ENCODE data around the gene CKMT2. TPM values are rescaled to one million over a fixed set of nuclear protein-coding genes. Genes with fewer than 3 reads are reported as not detected.
"Not testable (repeated sequence)": the region's sequence is repeated elsewhere in the genome, so short reads cannot be mapped to it uniquely, and the experiment has no call there.

The CKMT2 gene
- polyA plus RNA-seq, 4 donors: 6.2 to 11.1 (median 7.9) TPM

DNA sequence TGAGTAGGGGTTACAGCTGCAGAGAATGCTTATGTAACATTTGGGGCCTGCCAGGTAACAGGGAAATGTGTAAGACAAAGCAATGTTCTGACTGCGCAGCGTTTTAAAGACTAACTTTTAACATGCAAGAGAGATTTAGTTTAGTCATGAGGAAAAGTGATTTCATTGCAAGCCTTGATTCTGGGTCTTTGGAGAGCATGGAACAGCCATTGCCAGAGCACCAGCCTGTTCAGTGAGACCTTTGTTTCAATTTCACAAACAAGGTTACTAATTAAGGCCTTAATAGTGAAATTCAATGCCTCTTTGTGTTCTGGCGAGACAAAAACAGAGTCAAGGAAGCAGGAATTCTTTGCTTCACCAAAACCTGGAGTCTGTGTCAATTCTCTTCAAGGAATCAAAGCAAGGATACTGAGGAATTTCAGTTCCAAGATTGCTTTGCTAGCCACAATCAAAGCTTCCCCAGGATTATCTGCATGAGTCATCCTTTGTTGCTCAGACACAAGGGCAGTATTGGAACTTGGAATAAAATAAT, 14.4 kb downstream of the CKMT2 start:
- DNase-seq (ENCODE audit: low read depth in 4 of 4, low spot score in 2 of 4): no peak

DNA sequence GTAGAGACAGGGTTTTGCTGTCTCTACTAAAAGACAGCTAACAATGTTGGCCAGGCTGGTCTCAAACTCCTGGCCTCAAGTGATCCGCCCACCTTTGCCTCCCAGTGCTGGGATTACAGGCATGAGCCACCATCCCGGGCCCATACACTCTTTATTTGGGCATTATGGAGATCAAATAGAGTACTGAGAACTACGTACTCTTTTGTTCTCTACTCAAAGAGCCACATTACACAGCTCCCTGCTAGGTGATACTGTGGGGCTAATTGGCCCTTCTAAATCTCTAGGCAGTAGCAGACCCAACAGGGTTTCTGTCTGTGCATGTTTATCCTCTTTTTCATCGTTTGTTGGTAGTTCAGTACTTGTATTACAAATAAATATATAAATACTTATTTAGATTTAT, 16.1 kb downstream of the CKMT2 start:
- no peak for DNase-seq (ENCODE audit: low read depth in 4 of 4, low spot score in 2 of 4)

DNA sequence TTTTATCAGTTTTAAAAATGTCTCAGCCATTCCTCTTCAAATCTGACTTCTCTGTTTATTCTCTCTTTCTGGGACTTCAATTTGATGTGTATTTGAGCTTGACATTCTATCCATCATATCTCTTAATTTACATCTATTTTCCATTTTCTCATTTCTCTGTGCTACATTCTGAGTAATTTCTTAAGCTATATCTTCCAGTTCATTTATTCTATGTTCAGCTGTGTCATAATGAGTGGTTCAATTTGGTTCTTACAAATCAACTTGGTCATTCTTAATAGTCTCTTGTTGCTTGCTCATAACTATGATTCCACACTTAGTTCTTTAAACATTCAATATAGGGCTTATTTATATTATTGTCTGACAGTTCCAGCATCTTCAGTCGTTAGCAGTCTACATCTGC, 16.9 kb downstream of the CKMT2 start:
- DNase-seq (ENCODE audit: low read depth in 4 of 4, low spot score in 2 of 4): no peak

DNA sequence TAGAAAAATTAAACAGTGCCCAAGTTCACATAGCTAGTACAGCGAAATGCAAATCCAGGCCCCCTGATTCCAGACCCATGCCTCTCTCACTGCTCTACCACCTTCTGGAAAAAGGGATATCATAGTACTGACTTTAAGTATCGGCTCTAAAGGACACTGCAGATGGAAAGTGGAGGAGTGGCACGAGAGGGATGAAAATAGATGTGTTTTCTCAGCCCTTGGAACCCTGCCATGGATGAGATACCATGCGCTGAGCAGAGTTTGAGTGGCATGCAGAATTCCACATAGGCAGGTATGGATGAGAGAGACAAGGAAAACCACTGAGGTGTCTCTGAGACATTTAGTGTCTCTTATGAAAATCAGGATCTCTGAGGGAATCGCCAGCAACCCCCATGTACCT, 18.8 kb downstream of the CKMT2 start:
- no peak for DNase-seq (ENCODE audit: low read depth in 4 of 4, low spot score in 2 of 4)

DNA sequence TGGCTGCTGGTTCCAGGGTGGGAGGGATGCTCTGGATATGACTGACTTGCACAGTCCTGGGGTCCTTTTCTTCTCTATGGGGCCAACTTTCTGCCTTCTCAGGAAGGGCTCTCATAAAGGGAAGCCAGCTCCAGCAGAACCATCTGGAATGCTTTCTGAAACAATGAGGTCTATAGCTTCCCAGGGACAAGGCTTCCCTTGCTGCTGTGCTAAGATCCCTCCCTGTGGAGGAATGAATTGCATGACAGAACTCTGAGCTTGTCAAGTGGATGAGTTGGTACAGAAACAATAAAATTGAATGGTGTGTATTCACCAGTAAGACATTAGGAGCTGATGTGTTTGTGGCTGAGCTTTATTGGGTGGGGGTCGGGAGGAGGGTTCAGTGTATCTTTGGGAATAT, 19.8 kb downstream of the CKMT2 start:
- DNase-seq (ENCODE audit: low read depth in 4 of 4, low spot score in 2 of 4): no peak

DNA sequence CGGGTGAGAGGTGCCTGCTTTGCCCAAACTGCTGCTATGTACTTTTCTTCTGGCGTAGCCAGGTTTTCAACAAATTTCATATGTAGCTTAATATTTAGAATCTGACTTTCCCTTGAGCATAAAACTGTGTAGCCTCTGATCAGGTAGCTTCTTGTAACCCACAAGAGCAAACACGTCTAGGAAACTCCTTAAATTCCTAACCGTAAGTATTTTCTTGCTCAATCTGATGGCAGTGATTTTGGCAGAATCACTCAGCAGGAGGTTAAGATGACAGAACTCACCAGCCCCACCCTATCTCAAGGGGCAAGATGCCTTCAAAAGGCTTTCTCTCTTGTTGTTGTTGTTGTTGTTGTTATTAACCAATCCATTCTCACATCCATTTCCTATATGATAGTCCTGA, 20.8 kb downstream of the CKMT2 start:
- no peak for DNase-seq (ENCODE audit: low read depth in 4 of 4, low spot score in 2 of 4)

DNA sequence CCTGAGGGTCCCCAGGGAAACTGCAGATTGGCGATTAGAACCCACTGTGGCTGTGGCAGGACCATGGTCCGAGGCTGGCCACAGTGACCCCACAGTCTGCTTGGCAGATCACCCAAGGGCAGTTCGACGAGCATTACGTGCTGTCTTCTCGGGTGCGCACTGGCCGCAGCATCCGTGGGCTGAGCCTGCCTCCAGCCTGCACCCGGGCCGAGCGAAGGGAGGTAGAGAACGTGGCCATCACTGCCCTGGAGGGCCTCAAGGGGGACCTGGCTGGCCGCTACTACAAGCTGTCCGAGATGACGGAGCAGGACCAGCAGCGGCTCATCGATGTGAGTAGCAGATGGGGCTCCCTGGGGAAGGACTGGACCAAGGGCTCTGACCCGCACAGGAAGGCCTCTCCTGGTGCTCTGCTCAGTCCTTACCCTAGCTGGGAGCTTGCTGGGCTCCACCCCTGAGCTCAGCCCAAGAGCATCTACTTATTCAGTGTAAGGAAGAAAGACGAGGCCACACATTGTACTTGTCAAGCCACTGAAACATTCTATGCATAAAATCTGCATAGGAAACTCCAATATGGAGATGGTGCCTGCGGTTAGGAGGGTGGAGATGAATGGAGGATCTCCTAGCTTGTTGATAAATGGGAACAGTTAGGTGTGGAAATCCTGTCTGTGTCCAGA, 21.9 kb downstream of the CKMT2 start:
- DNase-seq (ENCODE audit: low read depth in 4 of 4, low spot score in 2 of 4): no peak

DNA sequence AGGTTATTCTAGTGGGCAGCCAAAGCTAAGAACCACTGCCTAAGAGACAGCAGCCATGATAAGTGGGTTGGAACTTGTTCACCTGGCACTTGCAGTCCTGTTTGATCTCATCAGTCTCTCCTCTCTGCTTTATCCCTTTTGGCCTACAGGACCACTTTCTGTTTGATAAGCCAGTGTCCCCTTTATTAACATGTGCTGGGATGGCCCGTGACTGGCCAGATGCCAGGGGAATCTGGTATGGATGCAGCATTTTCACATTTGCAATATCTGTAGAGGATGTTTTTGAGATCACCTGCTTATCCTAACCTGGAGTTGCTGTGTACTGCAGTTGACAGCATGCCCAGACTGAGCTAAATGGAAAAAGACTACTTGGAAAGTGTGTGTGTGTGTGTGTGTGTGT, 23.6 kb downstream of the CKMT2 start:
- no peak for DNase-seq (ENCODE audit: low read depth in 4 of 4, low spot score in 2 of 4)

DNA sequence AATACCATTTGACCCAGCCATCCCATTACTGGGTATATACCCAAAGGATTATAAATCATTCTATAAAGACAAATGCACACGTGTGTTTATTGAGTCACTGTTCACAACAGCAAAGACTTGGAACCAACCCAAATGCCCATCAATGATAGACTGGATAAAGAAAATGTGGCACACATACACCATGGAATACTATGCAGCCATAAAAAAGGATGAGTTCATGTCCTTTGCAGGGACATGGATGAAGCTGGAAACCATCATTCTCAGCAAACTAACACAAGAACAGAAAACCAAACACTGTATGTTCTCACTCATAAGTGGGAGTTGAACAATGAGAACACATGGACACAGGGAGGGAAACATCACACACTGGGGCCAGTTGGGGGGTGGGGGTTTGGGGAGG, 29.7 kb downstream of the CKMT2 start:
- DNase-seq (ENCODE audit: low read depth in 4 of 4, low spot score in 2 of 4): not testable (repeated sequence)

DNA sequence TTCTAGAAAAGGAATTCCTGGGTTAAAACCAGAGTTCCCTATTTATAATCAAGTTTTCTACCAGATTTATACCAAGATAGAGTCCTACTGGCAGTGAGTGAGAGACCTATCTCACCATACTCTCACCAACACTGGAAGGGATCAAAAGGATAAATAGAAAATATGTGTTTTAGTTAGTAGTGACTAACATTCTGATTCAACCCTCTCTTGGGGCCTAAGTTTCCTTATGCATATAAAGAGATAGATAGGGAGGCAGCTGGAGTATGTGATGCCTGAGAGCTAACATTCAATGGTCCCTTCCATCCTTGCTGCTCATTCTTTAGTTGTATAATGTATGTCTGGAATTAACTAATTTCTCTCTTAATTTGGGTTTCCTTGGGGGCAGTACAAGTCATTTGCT, 32.0 kb downstream of the CKMT2 start:
- DNase-seq (ENCODE audit: low read depth in 4 of 4, low spot score in 2 of 4): no peak

DNA sequence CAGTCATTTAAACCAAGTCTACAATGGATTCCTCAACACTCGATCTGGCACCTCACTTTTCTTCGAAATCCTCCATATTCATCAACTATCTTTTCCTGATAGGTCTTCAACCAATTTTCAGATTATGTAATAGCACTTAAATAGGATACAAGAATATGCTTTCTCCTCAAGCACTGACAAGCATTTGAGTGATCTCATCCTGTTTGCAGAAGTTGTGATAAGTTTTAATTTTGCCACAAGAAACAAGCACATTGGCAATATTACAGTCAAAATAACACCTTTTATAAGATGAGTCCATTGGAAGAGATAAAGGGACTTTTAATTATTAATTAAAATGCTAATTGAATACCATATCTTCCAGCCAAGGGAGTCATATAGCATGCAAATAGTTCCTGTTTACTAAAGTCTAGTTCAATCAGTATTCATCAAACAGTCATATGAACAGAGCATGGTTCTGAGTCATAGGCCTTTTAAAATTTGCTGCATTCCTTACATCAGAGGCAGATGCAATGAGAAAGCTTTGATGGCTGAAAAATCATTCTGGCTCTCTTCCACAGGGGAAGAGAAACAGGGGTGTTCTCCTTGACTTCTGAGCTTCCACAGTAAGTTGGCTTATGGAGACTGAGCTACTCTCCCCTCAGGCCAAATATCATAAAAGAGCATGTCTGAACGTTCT, 35.5 kb downstream of the CKMT2 start:
- no peak for DNase-seq (ENCODE audit: low read depth in 4 of 4, low spot score in 2 of 4)

DNA sequence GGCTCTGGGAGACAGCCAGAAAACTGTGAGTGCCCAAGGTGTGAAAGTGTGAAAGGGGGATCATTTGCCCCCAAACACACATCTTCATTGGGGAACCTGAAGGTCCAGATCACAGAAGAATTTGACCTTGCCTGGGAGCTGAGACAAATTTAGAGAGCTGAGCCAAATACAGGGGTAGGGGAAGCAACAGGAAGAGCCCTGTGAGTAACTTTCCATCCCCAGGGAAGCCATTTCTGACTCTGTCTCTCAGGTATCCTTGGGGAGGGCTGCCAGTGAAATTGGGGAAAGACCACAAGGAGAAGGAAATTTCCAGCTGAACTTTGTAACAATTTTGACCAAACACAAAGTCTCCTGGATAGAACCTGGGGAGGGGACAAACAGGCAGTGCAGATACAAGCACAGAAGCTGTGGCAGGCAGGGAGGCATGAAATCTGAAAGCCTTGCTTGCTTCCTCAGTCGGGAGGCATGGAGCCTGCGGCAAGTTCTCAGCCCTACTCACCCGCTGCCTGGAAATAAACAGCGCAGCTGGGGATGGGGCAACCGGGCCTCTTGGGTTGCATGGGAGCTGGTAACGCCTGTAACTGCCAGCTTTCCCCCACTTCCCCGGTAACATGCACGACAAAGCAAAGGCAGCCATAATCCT, 36.8 kb downstream of the CKMT2 start:
- no peak for DNase-seq (ENCODE audit: low read depth in 4 of 4, low spot score in 2 of 4)

DNA sequence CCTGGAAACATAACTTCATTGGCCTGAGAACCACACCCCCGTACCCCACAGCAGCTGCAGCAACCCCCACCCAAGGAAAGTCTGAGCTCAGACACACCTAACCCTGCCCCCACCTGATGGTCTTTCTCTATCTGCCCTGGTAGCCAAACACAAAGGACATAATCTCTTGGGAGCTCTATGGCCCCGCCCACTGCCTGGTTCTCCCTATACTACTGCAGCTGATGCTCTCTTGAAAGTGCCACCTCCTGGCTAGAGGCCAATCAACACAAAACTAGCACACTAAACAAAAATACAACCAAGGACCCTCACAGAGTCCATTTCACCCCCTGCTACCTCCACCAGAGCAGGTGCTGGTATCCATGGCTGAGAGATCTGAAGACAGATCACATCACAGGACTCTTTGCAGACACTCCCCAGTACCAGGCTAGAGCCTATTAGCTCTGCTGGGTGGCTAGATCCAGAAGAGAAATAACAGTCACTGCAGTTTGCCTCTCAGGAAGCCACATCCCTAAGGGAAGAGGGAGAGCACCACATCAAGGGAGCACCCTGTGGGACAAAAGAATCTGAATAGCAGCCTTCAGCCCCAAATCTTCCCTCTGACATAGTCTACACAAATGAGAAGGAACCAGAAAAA, 37.4 kb downstream of the CKMT2 start:
- not testable (repeated sequence) for DNase-seq (ENCODE audit: low read depth in 4 of 4, low spot score in 2 of 4)

DNA sequence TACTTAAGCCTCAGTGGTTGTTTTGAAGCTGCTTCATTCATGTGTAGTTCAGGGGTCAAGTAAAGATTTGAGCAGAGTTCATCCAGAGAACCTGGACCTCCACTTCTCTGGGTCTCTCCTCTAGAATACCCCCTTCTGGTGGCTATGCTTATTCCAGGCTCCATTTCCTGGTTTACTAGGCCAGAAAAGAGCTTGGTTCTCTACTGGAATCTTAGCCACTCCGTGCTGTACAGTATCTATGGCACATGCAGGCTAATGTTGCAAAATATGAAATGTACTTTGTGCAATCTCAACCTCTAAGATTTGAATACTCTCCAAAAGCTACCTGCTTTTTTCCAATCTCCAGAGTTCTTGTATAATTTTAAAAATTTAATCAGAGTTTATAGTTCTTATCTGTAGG, 50.9 kb downstream of the CKMT2 start:
- DNase-seq (ENCODE audit: low read depth in 4 of 4, low spot score in 2 of 4): no peak

DNA sequence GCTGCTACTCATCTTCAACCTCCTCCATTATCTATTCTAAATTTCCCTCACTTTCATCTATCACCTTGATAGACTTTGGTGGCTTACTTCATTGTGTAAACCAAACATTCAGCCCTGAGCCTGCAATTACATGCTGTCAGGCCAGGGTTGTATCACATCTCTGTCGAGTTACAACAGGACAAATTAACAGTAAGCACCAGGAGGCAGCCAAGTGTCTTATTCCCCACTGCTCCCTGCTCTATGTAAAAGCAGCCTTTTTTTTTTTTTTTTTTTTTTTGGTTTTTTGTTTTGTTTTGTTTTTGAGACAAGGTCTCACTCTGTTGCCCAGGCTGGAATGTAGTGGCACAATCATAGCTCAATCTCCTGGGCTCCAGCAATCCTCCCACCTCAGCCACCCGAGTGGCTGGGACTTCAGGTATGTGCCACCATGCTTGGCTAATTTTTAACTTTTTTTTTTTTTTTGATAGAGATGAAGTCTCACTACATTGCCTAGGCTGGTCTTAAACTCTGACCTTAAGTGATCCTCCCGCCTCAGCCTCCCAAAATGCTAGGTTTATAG, 53.0 kb downstream of the CKMT2 start:
- DNase-seq (ENCODE audit: low read depth in 4 of 4, low spot score in 2 of 4): no peak

DNA sequence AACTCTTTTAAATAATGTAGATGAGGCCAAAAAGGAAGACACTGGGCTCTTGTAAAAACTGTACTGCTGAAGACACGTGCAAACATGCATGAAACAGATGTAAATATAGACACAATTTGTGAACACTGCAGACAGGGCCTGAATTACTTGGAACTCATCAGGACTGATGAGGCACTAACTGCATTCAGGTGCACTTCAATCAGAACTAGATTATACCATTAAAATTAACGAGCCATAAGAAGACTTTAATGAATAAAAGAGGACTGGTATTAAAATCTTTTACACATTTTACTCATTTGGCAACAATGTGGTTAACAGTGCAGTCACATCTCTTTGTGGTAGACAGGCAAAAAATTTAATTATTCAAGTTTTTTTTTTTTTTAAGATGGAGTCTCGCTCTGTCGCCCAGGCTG, 54.9 kb downstream of the CKMT2 start:
- no peak for DNase-seq (ENCODE audit: low read depth in 4 of 4, low spot score in 2 of 4)

DNA sequence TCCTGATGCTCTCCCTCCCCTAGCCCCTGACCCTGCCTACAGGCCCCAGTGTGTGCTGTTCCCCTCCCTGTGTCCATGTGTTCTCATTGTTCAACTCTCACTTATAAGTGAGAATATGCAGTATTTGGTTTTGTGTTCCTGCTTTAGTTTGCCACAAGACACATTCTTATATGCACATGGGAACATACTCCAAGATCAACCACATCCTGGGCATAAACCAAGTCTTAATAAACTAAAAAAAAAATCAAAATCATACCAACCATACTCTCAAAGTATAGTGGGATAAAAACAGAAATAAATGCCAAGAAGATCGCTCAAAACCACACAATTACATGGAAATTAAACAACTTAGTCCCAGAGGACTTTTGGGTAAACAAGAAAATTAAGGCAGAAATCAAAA, 57.0 kb downstream of the CKMT2 start:
- no peak for DNase-seq (ENCODE audit: low read depth in 4 of 4, low spot score in 2 of 4)

DNA sequence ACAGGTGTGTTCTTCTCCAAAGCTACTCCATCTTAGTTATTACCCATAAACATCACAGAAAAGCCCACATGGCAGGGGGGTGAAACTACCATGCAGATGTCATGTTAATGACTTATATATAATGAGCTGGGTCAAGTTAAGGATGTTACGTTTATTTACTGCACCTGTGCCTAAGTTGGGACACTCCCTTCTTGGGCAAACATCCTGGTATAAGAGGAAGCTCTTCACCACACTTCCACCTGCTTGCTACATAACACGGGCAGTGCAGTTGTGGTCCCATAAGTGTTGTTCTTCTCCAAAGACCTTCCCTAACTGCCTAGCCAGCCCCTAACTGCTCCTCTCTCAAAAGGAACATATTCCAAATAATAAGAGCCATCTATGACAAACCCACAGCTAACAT, 59.0 kb downstream of the CKMT2 start:
- no peak for DNase-seq (ENCODE audit: low read depth in 4 of 4, low spot score in 2 of 4)

DNA sequence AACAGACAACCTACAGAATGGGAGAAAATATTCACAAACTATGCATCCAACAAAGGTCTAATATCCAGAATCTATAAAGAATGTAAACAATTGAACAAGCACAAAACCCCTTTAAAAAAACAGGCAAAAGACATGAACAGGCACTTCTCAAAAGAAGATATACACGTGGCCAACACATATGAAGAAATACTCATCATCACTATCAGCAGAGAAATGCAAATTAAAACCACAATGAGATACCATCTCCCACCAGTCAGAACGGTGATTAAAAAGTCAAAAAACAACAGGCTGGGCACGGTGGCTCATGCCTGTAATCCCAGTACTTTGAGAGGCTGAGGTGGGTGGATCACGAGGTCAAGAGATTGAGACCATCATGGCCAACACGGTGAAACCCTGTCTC, 60.9 kb downstream of the CKMT2 start:
- not testable (repeated sequence) for DNase-seq (ENCODE audit: low read depth in 4 of 4, low spot score in 2 of 4)

DNA sequence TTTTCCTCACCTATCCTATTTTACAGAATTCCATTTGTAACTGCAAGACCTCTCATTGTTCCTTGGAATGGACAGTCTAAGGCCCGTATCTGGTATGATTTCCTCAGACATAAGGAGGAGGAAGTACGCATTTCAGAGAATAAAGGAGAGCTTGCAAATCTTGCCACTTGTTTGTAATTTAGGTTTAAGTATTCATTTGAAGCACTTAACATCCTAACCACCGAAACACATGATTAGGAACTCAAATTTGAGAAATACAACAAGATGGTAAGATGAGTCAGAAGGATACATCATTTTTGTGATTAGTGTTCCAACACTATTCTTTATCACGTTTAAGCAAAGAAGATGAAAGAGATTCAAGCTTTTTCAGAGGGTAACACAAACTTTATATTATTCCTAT, 64.4 kb downstream of the CKMT2 start:
- DNase-seq (ENCODE audit: low read depth in 4 of 4, low spot score in 2 of 4): no peak

DNA sequence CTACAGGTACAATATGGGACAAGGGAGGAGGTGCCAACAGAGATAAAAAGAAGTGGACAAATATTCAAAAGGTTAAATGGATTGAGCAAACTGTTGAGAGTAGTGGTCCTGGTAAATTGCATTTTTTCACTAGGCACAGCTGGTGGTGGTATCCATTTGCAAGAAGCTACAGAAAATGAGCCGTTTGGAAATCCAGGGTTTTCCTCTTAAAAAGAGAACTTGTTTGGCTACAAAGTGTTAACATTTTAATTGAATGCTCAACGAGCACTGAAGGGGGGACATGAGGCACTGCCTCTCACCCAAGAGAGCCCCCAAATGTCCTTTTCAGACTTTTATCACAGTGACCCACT, 67.8 kb downstream of the CKMT2 start:
- DNase-seq (ENCODE audit: low read depth in 4 of 4, low spot score in 2 of 4): no peak

Measured in left renal cortex interstitium (tissue), 4 donors.